Measurements from ENCODE around the gene IL15RA. TPM values are rescaled to one million over a fixed set of nuclear protein-coding genes. Genes with fewer than 3 reads are reported as not detected.

The IL15RA gene
- 1 to 10 TPM; 3.6 to 5.4 TPM for total RNA-seq
- 1 to 10 TPM; 3.6 to 4.7 (median 3.8) TPM for polyA plus RNA-seq
- 1.8 to 39.2 (median 3.6) reads per million in 6 experiments for total RNA-seq

- DNase-seq (peak; percentile 61 to 87 (median 71)), ATAC-seq (peak; percentile 74 to 80)
- POLR2A ChIA-PET, result interaction anchor here (0.8 to 3.2 kb wide), 5 partner anchors 11 to 109 kb away, joined by 3 to 17 read pairs (median 3); partner anchors contain the start of genes ANKRD16 and FBH1
These were observed at the start of gene IL15RA for GRCh38 chr10:5977471-5978229. Gene IL15RA (minus strand): TSS chr10:5977543. CDS start chr10:5977492, 51 bp downstream.

GRCh38 chr10:6025683-6026255 lies 48.4 kb upstream of the IL15RA start:
- Mint-ChIP-seq H3K4me3 (no peak overlapping the region), H3K36me3 (peaks cover 0 to 7% (median 3%) of the 10 kb centered on the region in 3 donors), H3K9me3 (peaks cover 0 to 11% (median 4%) of the 10 kb centered on the region in 9 donors), H3K4me1 (peaks cover 3 to 5% (median 3%) of the 10 kb centered on the region in 4 donors), H3K27me3 (peaks cover 0 to 3% (median 0%) of the 10 kb centered on the region in 5 donors), H3K27ac (no peak overlapping the region)
- POLR2A ChIA-PET, result interaction anchor here (0.6 to 0.8 kb wide), 2 partner anchors 9 to 642 kb away, joined by 3 read pairs; no protein-coding TSS in a partner anchor
- DNase-seq (no peak), ATAC-seq (no peak)

More at GRCh38 chr10:5977471-5978229, at the start of gene IL15RA:
- no peaks in the 10 kb centered on the region for H3K36me3 Mint-ChIP-seq
- H3K27ac Mint-ChIP-seq, result peak within 1 kb of the TSS; percentile 63 to 93 (median 92)
- H3K27me3 Mint-ChIP-seq, result peaks cover 0 to 1% (median 0%) of the 10 kb centered on the region in 5 donors
- H3K4me3 Mint-ChIP-seq, result peak within 1 kb of the TSS; percentile 88 to 98 (median 92)
- no peaks in the 10 kb centered on the region for H3K9me3 Mint-ChIP-seq
- peaks cover 7 to 30% (median 18%) of the 10 kb centered on the region in 4 donors for H3K4me1 Mint-ChIP-seq

- Mint-ChIP-seq H3K36me3 (no peaks in the 10 kb centered on the region), H3K9me3 (no peaks in the 10 kb centered on the region), H3K27me3 (peaks cover 0 to 3% (median 0%) of the 10 kb centered on the region in 5 donors), H3K4me3 (no peak overlapping the region), H3K27ac (no peak overlapping the region), H3K4me1 (peaks cover 3 to 5% (median 4%) of the 10 kb centered on the region in 4 donors)
- ATAC-seq (no peak), DNase-seq (no peak)
- POLR2A ChIA-PET, result no interaction called here
These were observed 47.0 kb upstream of the IL15RA start for GRCh38 chr10:6024334-6024682.

- peaks cover 0 to 3% (median 0%) of the 10 kb centered on the region in 5 donors for H3K27me3 Mint-ChIP-seq
- no peaks in the 10 kb centered on the region for H3K9me3 Mint-ChIP-seq
- no peaks in the 10 kb centered on the region for H3K36me3 Mint-ChIP-seq
- ATAC-seq (no peak), DNase-seq (no peak)
- H3K4me3 Mint-ChIP-seq, result no peak overlapping the region
- H3K4me1 Mint-ChIP-seq, result peaks cover 4 to 6% (median 5%) of the 10 kb centered on the region in 4 donors
- POLR2A ChIA-PET, result no interaction called here
- H3K27ac Mint-ChIP-seq, result no peak overlapping the region
These were observed 46.5 kb upstream of the IL15RA start for GRCh38 chr10:6023661-6024333.

- peaks cover 0 to 3% (median 0%) of the 10 kb centered on the region in 5 donors for H3K27me3 Mint-ChIP-seq
- H3K36me3 Mint-ChIP-seq, result no peaks in the 10 kb centered on the region
- no peak overlapping the region for H3K4me3 Mint-ChIP-seq
- DNase-seq (no peak), ATAC-seq (no peak)
- POLR2A ChIA-PET, result interaction anchor here (0.8 kb wide), 1 partner anchor 66 kb away, joined by 4 read pairs; no protein-coding TSS in a partner anchor
- H3K4me1 Mint-ChIP-seq, result peaks cover under 1 to 6% (median 2%) of the 10 kb centered on the region in 4 donors
- H3K9me3 Mint-ChIP-seq, result no peaks in the 10 kb centered on the region
- no peak overlapping the region for H3K27ac Mint-ChIP-seq
These were observed 45.3 kb upstream of the IL15RA start for GRCh38 chr10:6022660-6023059.

- no peaks in the 10 kb centered on the region for H3K36me3 Mint-ChIP-seq
These were observed 43.5 kb upstream of the IL15RA start for GRCh38 chr10:6020826-6021225.

GRCh38 chr10:6019796-6020195 lies 42.5 kb upstream of the IL15RA start:
- no peaks in the 10 kb centered on the region for H3K9me3 Mint-ChIP-seq
- H3K27ac Mint-ChIP-seq, result peak overlapping the region in 1 of 10 donors; percentile 12
- POLR2A ChIA-PET, result no interaction called here
- H3K4me3 Mint-ChIP-seq, result no peak overlapping the region
- H3K36me3 Mint-ChIP-seq, result no peaks in the 10 kb centered on the region
- DNase-seq (no peak), ATAC-seq (no peak)
- H3K27me3 Mint-ChIP-seq, result peaks cover 0 to 3% (median 0%) of the 10 kb centered on the region in 5 donors
- peaks cover 2 to 7% (median 4%) of the 10 kb centered on the region in 4 donors for H3K4me1 Mint-ChIP-seq

More at GRCh38 chr10:6020826-6021225, 43.5 kb upstream of the IL15RA start:
- ATAC-seq (no peak), DNase-seq (no peak)
- Mint-ChIP-seq H3K27ac (no peak overlapping the region), H3K9me3 (no peaks in the 10 kb centered on the region), H3K4me3 (no peak overlapping the region), H3K4me1 (peaks cover 0 to 6% (median 1%) of the 10 kb centered on the region in 4 donors), H3K27me3 (peaks cover 0 to 3% (median 0%) of the 10 kb centered on the region in 5 donors)
- POLR2A ChIA-PET, result no interaction called here

- Mint-ChIP-seq H3K4me1 (peaks cover 8 to 12% (median 9%) of the 10 kb centered on the region in 4 donors), H3K4me3 (no peak overlapping the region), H3K27me3 (peaks cover 0 to 3% (median 0%) of the 10 kb centered on the region in 5 donors), H3K9me3 (no peaks in the 10 kb centered on the region), H3K27ac (peak overlapping the region in 4 of 10 donors; percentile 13 to 54 (median 21)), H3K36me3 (no peaks in the 10 kb centered on the region)
- POLR2A ChIA-PET, result no interaction called here
- DNase-seq (no peak), ATAC-seq (no peak)
These were observed 41.9 kb upstream of the IL15RA start for GRCh38 chr10:6019010-6019782.

- Mint-ChIP-seq H3K27ac (peak overlapping the region in 1 of 10 donors; percentile 9), H3K4me3 (no peak overlapping the region), H3K4me1 (peaks cover 10 to 16% (median 12%) of the 10 kb centered on the region in 4 donors), H3K9me3 (no peaks in the 10 kb centered on the region), H3K36me3 (no peaks in the 10 kb centered on the region), H3K27me3 (peaks cover 0 to 3% (median 0%) of the 10 kb centered on the region in 5 donors)
- ATAC-seq (no peak), DNase-seq (no peak)
- POLR2A ChIA-PET, result interaction anchor here (0.8 kb wide), 1 partner anchor 25 kb away, joined by 3 read pairs; no protein-coding TSS in a partner anchor
These were observed 41.1 kb upstream of the IL15RA start for GRCh38 chr10:6018422-6018821.

- POLR2A ChIA-PET, result interaction anchor here (0.8 to 1.4 kb wide), 2 partner anchors 26 to 33 kb away, joined by 3 to 11 read pairs; no protein-coding TSS in a partner anchor
- Mint-ChIP-seq H3K36me3 (no peaks in the 10 kb centered on the region), H3K27ac (peak overlapping the region in 1 of 10 donors; percentile 47), H3K9me3 (no peaks in the 10 kb centered on the region), H3K4me1 (peaks cover 10 to 16% (median 12%) of the 10 kb centered on the region in 4 donors), H3K27me3 (peaks cover 0 to 3% (median 0%) of the 10 kb centered on the region in 5 donors), H3K4me3 (no peak overlapping the region)
- no peak for DNase-seq
- ATAC-seq, result no peak
These were observed 40.5 kb upstream of the IL15RA start for GRCh38 chr10:6017781-6018354.

GRCh38 chr10:6014241-6014761 lies 37.0 kb upstream of the IL15RA start:
- H3K36me3 Mint-ChIP-seq, result no peaks in the 10 kb centered on the region

More at GRCh38 chr10:6014241-6014761, 37.0 kb upstream of the IL15RA start:
- H3K9me3 Mint-ChIP-seq, result no peaks in the 10 kb centered on the region
- ATAC-seq, result peak; percentile 98 to 100
- peak overlapping the region in 5 of 10 donors; percentile 2 to 51 (median 28) for H3K4me3 Mint-ChIP-seq
- H3K27ac Mint-ChIP-seq, result peak overlapping the region; percentile 50 to 96 (median 93)
- peaks cover 7 to 13% (median 12%) of the 10 kb centered on the region in 4 donors for H3K4me1 Mint-ChIP-seq
- no peaks in the 10 kb centered on the region for H3K27me3 Mint-ChIP-seq
- peak; percentile 23 to 81 (median 70) for DNase-seq
- POLR2A ChIA-PET, result interaction anchor here (1.3 to 2.6 kb wide), 8 partner anchors 23 to 149 kb away, joined by 3 to 23 read pairs (median 6); partner anchors contain the start of gene RBM17

Measured in naive thymus-derived CD8-positive, alpha-beta T cell (primary cell).